SK-N-MC (cell line): ENCODE data around the gene DDX4.

Source experiments
- EZH2 ChIP-seq: fragments of 200-600 bp; sonication (generic); IDR thresholded peaks from one replicate; pipeline ENCODE4 v1.6.1; 2017; ENCODE audit warnings: antibody characterized with exemption
- POLR2AphosphoS5 ChIP-seq: IDR thresholded peaks from 2 replicates; pipeline ENCODE4 v1.6.1; 2012; ENCODE audit warnings: mild to moderate bottlenecking, low read depth, low read length, borderline replicate concordance

GRCh38 chr5:55715519-55716078, 22.3 kb upstream of the DDX4 start:
- no peak for TF ChIP-seq POLR2AphosphoS5
- TF ChIP-seq EZH2: no peak
